K562 (cell line): ENCODE data around the gene NLK. TPM values are rescaled to one million over a fixed set of nuclear protein-coding genes. Genes with fewer than 3 reads are reported as not detected.

Source experiments
- ARID1B ChIP-seq: fragments of 450-650 bp; IDR thresholded peaks from 2 replicates; pipeline ENCODE4 v1.6.1; 2016; ENCODE audit warnings: antibody characterized with exemption, mild to moderate bottlenecking, inconsistent platforms
- CBX5 ChIP-seq: IDR thresholded peaks from 2 replicates; pipeline ENCODE4 v1.6.1; 2014; ENCODE audit warnings: low read depth, borderline replicate concordance
- EP300 ChIP-seq: IDR thresholded peaks from 2 replicates; pipeline ENCODE4 v1.6.1; 2012; ENCODE audit warnings: low read length, improper control_type of control experiment
- EWSR1 ChIP-seq: fragments of 450-650 bp; IDR thresholded peaks from 2 replicates; pipeline ENCODE4 v1.6.1; 2018; ENCODE audit warnings: borderline replicate concordance, mild to moderate bottlenecking, low read depth, moderate library complexity; ENCODE audit not compliant: partially characterized antibody
- FOS ChIP-seq: IDR thresholded peaks from 3 replicates; pipeline ENCODE4 v1.6.1; 2011; ENCODE audit not compliant: insufficient read length; ENCODE audit errors: extremely low read depth
- GABPB1 ChIP-seq: sonication (generic); formaldehyde crosslinking; IDR thresholded peaks from 2 replicates; pipeline ENCODE4 v1.8.0; 2022; ENCODE audit warnings: mild to moderate bottlenecking, missing genetic modification reagents
- IRF2 ChIP-seq: sonication (generic); formaldehyde crosslinking; IDR thresholded peaks from 2 replicates; pipeline ENCODE4 v1.8.1; 2022; ENCODE audit warnings: mild to moderate bottlenecking, missing genetic modification reagents
- JUNB ChIP-seq: fragments of 450-650 bp; formaldehyde crosslinking; conservative IDR thresholded peaks from 2 replicates; pipeline ENCODE4 v1.4.0; 2020; ENCODE audit warnings: mild to moderate bottlenecking
- LEF1 ChIP-seq: fragments of 450-650 bp; IDR thresholded peaks from 2 replicates; pipeline ENCODE4 v1.6.1; 2016; ENCODE audit warnings: mild to moderate bottlenecking
- POLR2G ChIP-seq: fragments of 200-400 bp; formaldehyde crosslinking; IDR thresholded peaks from 2 replicates; pipeline ENCODE4 v1.6.1; 2017; ENCODE audit warnings: low read depth, mild to moderate bottlenecking, antibody characterized with exemption, low read length, moderate library complexity
- RAD21 ChIP-seq, 2 experiments: fragments of 250-450 bp in 1 of 2; fragments of 450-650 bp in 1 of 2; sonication (Bioruptor Pico) in 1 of 2; formaldehyde crosslinking in 1 of 2; IDR thresholded peaks in 1 of 2; conservative IDR thresholded peaks in 1 of 2; 2 replicates each; pipeline versions ENCODE4 v1.4.0 to v1.8.0; 2020 to 2022; ENCODE audit warnings: mild to moderate bottlenecking in 2 of 2, moderate library complexity in 1 of 2
- RFX1 ChIP-seq: fragments of 450-650 bp; IDR thresholded peaks from 2 replicates; pipeline ENCODE4 v1.6.1; 2016; ENCODE audit warnings: mild to moderate bottlenecking, moderate library complexity
- RFX5 ChIP-seq: IDR thresholded peaks from 2 replicates; pipeline ENCODE4 v1.6.1; 2011; ENCODE audit warnings: low read depth, mild to moderate bottlenecking, improper control_type of control experiment, low read length
- SP1 ChIP-seq: sonication (generic); formaldehyde crosslinking; IDR thresholded peaks from 2 replicates; pipeline ENCODE4 v1.8.1; 2022; ENCODE audit warnings: mild to moderate bottlenecking, missing genetic modification reagents
- SP2 ChIP-seq: IDR thresholded peaks from 2 replicates; pipeline ENCODE4 v1.6.1; 2011; ENCODE audit warnings: mild to moderate bottlenecking, low read depth, low read length, moderate library complexity; ENCODE audit not compliant: poor library complexity, severe bottlenecking; ENCODE audit errors: extremely low read depth
- TAF1 ChIP-seq: IDR thresholded peaks from 2 replicates; pipeline ENCODE4 v1.6.1; 2011; ENCODE audit warnings: mild to moderate bottlenecking, low read length, moderate library complexity; ENCODE audit not compliant: insufficient read depth, control insufficient read depth, severe bottlenecking; ENCODE audit errors: extremely low read depth
- ZNF384 ChIP-seq: IDR thresholded peaks from 2 replicates; pipeline ENCODE4 v1.6.1; 2012; ENCODE audit warnings: low read depth, low read length, improper control_type of control experiment
- polyA plus RNA-seq, 8 experiments: library from polyadenylated mRNA; depleted of rRNA in 4 of 8; stranded (reverse) in 5 of 8; unstranded in 3 of 8; fragments of >200 nt; fragmentation: Nextera tagmentation in 2 of 8; fragmentation: Illumina TruSeq in 1 of 8; extraction: Ambion mirVana in 2 of 8; extraction: Trizol in 1 of 8; gene quantifications; 2 replicates each; pipeline versions ENCODE4 v1.2.1 to v1.2.3, GENCODE V29; 2011 to 2014; ENCODE audit warnings: inconsistent platforms in 1 of 8, missing spikeins in 1 of 8
- total RNA-seq, 7 experiments: library from RNA; depleted of rRNA in 6 of 7; stranded (reverse); fragments of >200 nt in 6 of 7; fragmentation: Illumina TruSeq in 2 of 7; extraction: Trizol in 2 of 7; gene quantifications; 2 replicates each; pipeline versions ENCODE4 v1.2.1 to v1.2.3, GENCODE V29; 2011 to 2021; ENCODE audit warnings: low replicate concordance in 1 of 7
- TF ChIP-seq, protein P1 (sequence below), 2 experiments: fragments of 450-650 bp; conservative IDR thresholded peaks; 2 replicates each; pipeline ENCODE4 v1.6.1; 2017; ENCODE audit warnings: mild to moderate bottlenecking in 2 of 2, moderate library complexity in 2 of 2
- TF ChIP-seq, protein P2 (sequence below): fragments of 450-650 bp; IDR thresholded peaks from 2 replicates; pipeline ENCODE4 v1.7.1; 2018; ENCODE audit warnings: mild to moderate bottlenecking, low read depth; ENCODE audit not compliant: partially characterized antibody
- TF ChIP-seq, protein P3 (sequence below), 2 experiments: fragments of 200-800 bp in 1 of 2; sonication (Bioruptor generic) in 1 of 2; sonication (generic) in 1 of 2; formaldehyde crosslinking in 1 of 2; IDR thresholded peaks in 1 of 2; conservative IDR thresholded peaks in 1 of 2; 2 replicates each; pipeline versions ENCODE4 v1.5.0 to v1.6.1; 2016 to 2020; ENCODE audit warnings: missing compliant biosample characterization in 1 of 2, missing genetic modification characterization in 1 of 2, missing genetic modification reagents in 1 of 2

Gene NLK
- total and polyA plus RNA-seq, 9 of the 15 experiments (the other 6 are each of a cell fraction or from before 2014, with no cell fraction given): 10.9 to 59.6 (median 26.7) TPM

DNA sequence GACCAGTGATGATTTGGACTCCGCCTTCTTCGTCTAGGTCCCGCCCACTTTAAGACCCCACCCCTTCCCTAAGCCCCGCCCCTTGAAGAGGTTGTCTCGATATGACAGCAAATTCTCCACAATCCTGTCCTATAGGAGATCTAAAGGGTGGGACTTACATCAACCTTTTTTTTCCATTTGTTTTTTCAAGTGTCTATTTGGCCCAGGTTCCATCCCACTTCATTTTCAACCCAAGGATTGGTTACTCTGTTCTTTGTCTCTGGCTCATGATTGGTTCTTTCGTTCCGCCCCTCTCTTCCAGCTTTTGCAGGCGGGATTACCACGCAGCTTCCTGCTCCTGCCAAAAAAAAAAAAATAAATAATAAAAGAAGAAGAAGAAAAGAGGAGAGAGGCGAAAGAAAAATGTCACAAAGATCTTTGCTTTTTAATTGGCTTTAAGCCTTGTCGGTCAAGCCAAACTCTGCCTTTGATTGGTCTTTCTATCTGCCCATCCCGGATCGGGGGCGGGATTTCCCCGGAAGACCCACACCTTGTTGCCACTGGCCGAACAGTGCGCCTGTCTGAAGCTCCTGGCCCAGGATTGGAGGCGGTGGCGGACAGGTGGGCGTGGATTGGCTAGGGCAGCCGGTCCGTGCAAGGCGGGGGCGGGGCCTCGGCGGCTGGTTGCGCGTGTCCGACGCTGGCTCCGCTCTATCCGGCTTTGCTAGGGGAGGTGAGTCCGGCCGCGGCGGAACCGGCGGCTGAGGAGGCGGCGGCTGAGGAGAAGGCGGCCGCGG, 1.2 kb upstream of the NLK start (continued):
- TF ChIP-seq POLR2G (peak; percentile 92), ARID1B (no peak), ZNF384 (peak; percentile 90), RFX5 (peak; percentile 15; the same call in 1 of the 2 replicates), EP300 (no peak), CBX5 (no peak), GABPB1 (peak; percentile 70; the same call in 1 of the 2 replicates), FOS (peak; percentile 99), RFX1 (peak; percentile 56), EWSR1 (no peak), RAD21 (CRISPR knock-in tag; conservative IDR thresholded peaks at IDR 0.05 in 1 of 2, IDR thresholded peaks at IDR 0.05 in 1 of 2) (no peak), SP1 (peak; percentile 79), JUNB (CRISPR knock-in tag) (no peak), SP2 (peak; percentile 98), LEF1 (peak; percentile 57; the same call in 1 of the 2 replicates), TAF1 (peak; percentile 81), IRF2 (CRISPR knock-in tag) (no peak)
- TF ChIP-seq, protein P1, sequence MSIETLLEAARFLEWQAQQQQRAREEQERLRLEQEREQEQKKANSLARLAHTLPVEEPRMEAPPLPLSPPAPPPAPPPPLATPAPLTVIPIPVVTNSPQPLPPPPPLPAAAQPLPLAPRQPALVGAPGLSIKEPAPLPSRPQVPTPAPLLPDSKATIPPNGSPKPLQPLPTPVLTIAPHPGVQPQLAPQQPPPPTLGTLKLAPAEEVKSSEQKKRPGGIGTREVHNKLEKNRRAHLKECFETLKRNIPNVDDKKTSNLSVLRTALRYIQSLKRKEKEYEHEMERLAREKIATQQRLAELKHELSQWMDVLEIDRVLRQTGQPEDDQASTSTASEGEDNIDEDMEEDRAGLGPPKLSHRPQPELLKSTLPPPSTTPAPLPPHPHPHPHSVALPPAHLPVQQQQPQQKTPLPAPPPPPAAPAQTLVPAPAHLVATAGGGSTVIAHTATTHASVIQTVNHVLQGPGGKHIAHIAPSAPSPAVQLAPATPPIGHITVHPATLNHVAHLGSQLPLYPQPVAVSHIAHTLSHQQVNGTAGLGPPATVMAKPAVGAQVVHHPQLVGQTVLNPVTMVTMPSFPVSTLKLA (conservative IDR thresholded peaks at IDR 0.05): peak; percentile 78 to 88
- TF ChIP-seq, protein P2, sequence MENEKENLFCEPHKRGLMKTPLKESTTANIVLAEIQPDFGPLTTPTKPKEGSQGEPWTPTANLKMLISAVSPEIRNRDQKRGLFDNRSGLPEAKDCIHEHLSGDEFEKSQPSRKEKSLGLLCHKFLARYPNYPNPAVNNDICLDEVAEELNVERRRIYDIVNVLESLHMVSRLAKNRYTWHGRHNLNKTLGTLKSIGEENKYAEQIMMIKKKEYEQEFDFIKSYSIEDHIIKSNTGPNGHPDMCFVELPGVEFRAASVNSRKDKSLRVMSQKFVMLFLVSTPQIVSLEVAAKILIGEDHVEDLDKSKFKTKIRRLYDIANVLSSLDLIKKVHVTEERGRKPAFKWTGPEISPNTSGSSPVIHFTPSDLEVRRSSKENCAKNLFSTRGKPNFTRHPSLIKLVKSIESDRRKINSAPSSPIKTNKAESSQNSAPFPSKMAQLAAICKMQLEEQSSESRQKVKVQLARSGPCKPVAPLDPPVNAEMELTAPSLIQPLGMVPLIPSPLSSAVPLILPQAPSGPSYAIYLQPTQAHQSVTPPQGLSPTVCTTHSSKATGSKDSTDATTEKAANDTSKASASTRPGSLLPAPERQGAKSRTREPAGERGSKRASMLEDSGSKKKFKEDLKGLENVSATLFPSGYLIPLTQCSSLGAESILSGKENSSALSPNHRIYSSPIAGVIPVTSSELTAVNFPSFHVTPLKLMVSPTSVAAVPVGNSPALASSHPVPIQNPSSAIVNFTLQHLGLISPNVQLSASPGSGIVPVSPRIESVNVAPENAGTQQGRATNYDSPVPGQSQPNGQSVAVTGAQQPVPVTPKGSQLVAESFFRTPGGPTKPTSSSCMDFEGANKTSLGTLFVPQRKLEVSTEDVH: peak; percentile 60
- TF ChIP-seq, protein P3, sequence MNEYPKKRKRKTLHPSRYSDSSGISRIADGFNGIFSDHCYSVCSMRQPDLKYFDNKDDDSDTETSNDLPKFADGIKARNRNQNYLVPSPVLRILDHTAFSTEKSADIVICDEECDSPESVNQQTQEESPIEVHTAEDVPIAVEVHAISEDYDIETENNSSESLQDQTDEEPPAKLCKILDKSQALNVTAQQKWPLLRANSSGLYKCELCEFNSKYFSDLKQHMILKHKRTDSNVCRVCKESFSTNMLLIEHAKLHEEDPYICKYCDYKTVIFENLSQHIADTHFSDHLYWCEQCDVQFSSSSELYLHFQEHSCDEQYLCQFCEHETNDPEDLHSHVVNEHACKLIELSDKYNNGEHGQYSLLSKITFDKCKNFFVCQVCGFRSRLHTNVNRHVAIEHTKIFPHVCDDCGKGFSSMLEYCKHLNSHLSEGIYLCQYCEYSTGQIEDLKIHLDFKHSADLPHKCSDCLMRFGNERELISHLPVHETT (CRISPR knock-in tag; conservative IDR thresholded peaks at IDR 0.05 in 1 of 2, IDR thresholded peaks at IDR 0.05 in 1 of 2): no peak
